Stimulated activated CD4-positive, alpha-beta T cell treated with anti-CD3 and anti-CD28 coated beads, TNF-alpha, amount 100 ng/mL, for 4 hours (primary cell): ENCODE measurements around the gene ZNRD2.
A peak's percentile ranks its signal among the peaks of the same experiment; 100 is the strongest.

Source experiments
- DNase-seq, 3 experiments: peaks; one replicate each; pipeline ENCODE4 v3.0.0-alpha.2; 2020; ENCODE audit warnings: low read depth in 3 of 3

ZNRD2 gene

GRCh38 chr11:65538232-65538914 is 31.9 kb upstream of the ZNRD2 start:
- no peak for DNase-seq

- DNase-seq: no peak
These were observed 31.1 kb upstream of the ZNRD2 start for GRCh38 chr11:65538915-65539743.

- no peak for DNase-seq
These were observed 30.5 kb upstream of the ZNRD2 start for GRCh38 chr11:65539744-65540289.

- peak; percentile 79 to 87 (median 80) for DNase-seq
These were observed 29.8 kb upstream of the ZNRD2 start for GRCh38 chr11:65540290-65541092.

GRCh38 chr11:65541093-65541982 is 28.9 kb upstream of the ZNRD2 start:
- DNase-seq: no peak

- no peak for DNase-seq
These were observed 27.4 kb upstream of the ZNRD2 start for GRCh38 chr11:65542738-65543390.

- DNase-seq: no peak
These were observed 24.4 kb upstream of the ZNRD2 start for GRCh38 chr11:65545853-65546216.

GRCh38 chr11:65546217-65546958 is 23.9 kb upstream of the ZNRD2 start:
- DNase-seq: peak; percentile 98 to 99 (median 98)

- no peak for DNase-seq
These were observed 22.7 kb upstream of the ZNRD2 start for GRCh38 chr11:65547446-65548125.

- no peak for DNase-seq
These were observed 21.9 kb upstream of the ZNRD2 start for GRCh38 chr11:65548395-65548794.

GRCh38 chr11:65549096-65549495 is 21.2 kb upstream of the ZNRD2 start:
- DNase-seq: no peak

- no peak for DNase-seq
These were observed 18.5 kb upstream of the ZNRD2 start for GRCh38 chr11:65551572-65552387.

- no peak for DNase-seq
These were observed 17.8 kb upstream of the ZNRD2 start for GRCh38 chr11:65552388-65552951.

- DNase-seq: peak in 1 of 3 experiments; percentile 47
These were observed 16.8 kb upstream of the ZNRD2 start for GRCh38 chr11:65553301-65554001.

GRCh38 chr11:65554057-65554818 is 16.0 kb upstream of the ZNRD2 start:
- no peak for DNase-seq

- no peak for DNase-seq
These were observed 15.3 kb upstream of the ZNRD2 start for GRCh38 chr11:65554842-65555430.
